HEK293 (cell line): ENCODE results near the gene ROR2.

ENCODE experiments used
- CTCF ChIA-PET: fragments of 350-600 bp; formaldehyde crosslinking; extraction: SDS; loops from one replicate; lab custom pipeline; 2021; ENCODE audit warnings: antibody characterized with exemption; lab: Yijun Ruan, JAX
- POLR2A ChIA-PET: fragments of 300-600 bp; formaldehyde crosslinking; extraction: SDS; loops from one replicate; lab custom pipeline; 2020; ENCODE audit warnings: antibody characterized with exemption, inconsistent platforms; lab: Yijun Ruan, JAX
- H3K27ac ChIP-seq: fragments of 200-500 bp; sonication (Bioruptor generic); 2 replicates; pipeline ENCODE4 v1.5.1; 2014; ENCODE audit warnings: low read depth, low read length, control low read depth, inconsistent platforms; ENCODE audit errors: extremely low read depth
- H3K36me3 ChIP-seq, 2 experiments: fragments of 200-500 bp in 1 of 2; sonication (Bioruptor generic) in 1 of 2; 1 replicate in 1 of 2; 2 replicates in 1 of 2; pipeline ENCODE4 v1.5.1; 2014 to 2017; ENCODE audit warnings: inconsistent platforms in 2 of 2, low read length in 2 of 2; ENCODE audit not compliant: control insufficient read depth in 2 of 2, insufficient read depth in 1 of 2
- H3K4me1 ChIP-seq: fragments of 200-500 bp; sonication (Bioruptor generic); 2 replicates; pipeline ENCODE4 v1.5.1; 2014; ENCODE audit warnings: mild to moderate bottlenecking, low read length, inconsistent platforms; ENCODE audit not compliant: control insufficient read depth, insufficient read depth
- H3K4me3 ChIP-seq: 2 replicates; pipeline ENCODE4 v1.5.1; 2011; ENCODE audit warnings: low read depth, mild to moderate bottlenecking, control low read depth, low read length, moderate library complexity
- H3K9me3 ChIP-seq: fragments of 200-500 bp; sonication (Bioruptor generic); 2 replicates; pipeline ENCODE4 v1.5.1; 2014; ENCODE audit warnings: low read depth, low read length, inconsistent platforms; ENCODE audit not compliant: control insufficient read depth, insufficient read depth
- GLIS1 ChIP-seq: fragments of 450-650 bp; formaldehyde crosslinking; IDR thresholded peaks from 2 replicates; pipeline ENCODE4 v1.5.1; 2016; ENCODE audit warnings: missing biosample characterization, missing genetic modification characterization
- HOXD13 ChIP-seq: sonication (generic); formaldehyde crosslinking; IDR thresholded peaks from 2 replicates; pipeline ENCODE4 v1.8.0; 2022; ENCODE audit warnings: missing genetic modification reagents, borderline replicate concordance
- SP3 ChIP-seq: fragments of 450-650 bp; formaldehyde crosslinking; IDR thresholded peaks from 2 replicates; pipeline ENCODE4 v1.5.1; 2016; ENCODE audit warnings: missing biosample characterization, missing genetic modification characterization
- WT1 ChIP-seq: fragments of 450-650 bp; formaldehyde crosslinking; IDR thresholded peaks from 2 replicates; pipeline ENCODE4 v1.5.1; 2016; ENCODE audit warnings: missing biosample characterization, missing genetic modification characterization
- ZBTB8A ChIP-seq: fragments of 450-650 bp; formaldehyde crosslinking; IDR thresholded peaks from 2 replicates; pipeline ENCODE4 v1.5.1; 2016; ENCODE audit warnings: missing biosample characterization, missing genetic modification characterization
- ZFP37 ChIP-seq: fragments of 450-650 bp; formaldehyde crosslinking; IDR thresholded peaks from 2 replicates; pipeline ENCODE4 v1.5.1; 2016; ENCODE audit warnings: missing biosample characterization, missing genetic modification characterization
- ZNF114 ChIP-seq: fragments of 450-650 bp; formaldehyde crosslinking; IDR thresholded peaks from 2 replicates; pipeline ENCODE4 v1.5.0; 2017; ENCODE audit warnings: missing biosample characterization, missing genetic modification characterization
- ZNF473 ChIP-seq: fragments of 450-650 bp; formaldehyde crosslinking; IDR thresholded peaks from 2 replicates; pipeline ENCODE4 v1.5.1; 2017; ENCODE audit warnings: missing biosample characterization, missing genetic modification characterization
- ZNF48 ChIP-seq: fragments of 450-650 bp; formaldehyde crosslinking; IDR thresholded peaks from 2 replicates; pipeline ENCODE4 v1.5.1; 2016; ENCODE audit warnings: missing biosample characterization, missing genetic modification characterization
- ZNF521 ChIP-seq: fragments of 450-650 bp; formaldehyde crosslinking; IDR thresholded peaks from 2 replicates; pipeline ENCODE4 v1.5.1; 2017; ENCODE audit warnings: missing biosample characterization, mild to moderate bottlenecking, missing genetic modification characterization
- ZNF624 ChIP-seq: fragments of 450-650 bp; formaldehyde crosslinking; IDR thresholded peaks from 2 replicates; pipeline ENCODE4 v1.5.1; 2017; ENCODE audit warnings: missing biosample characterization, missing genetic modification characterization
- TF ChIP-seq, protein P1 (sequence below): fragments of 450-650 bp; formaldehyde crosslinking; IDR thresholded peaks from 2 replicates; pipeline ENCODE4 v1.5.1; 2016; ENCODE audit warnings: missing biosample characterization, missing genetic modification characterization
- TF ChIP-seq, protein P2 (sequence below): fragments of 450-650 bp; formaldehyde crosslinking; IDR thresholded peaks from 2 replicates; pipeline ENCODE4 v1.5.1; 2016; ENCODE audit warnings: missing biosample characterization, missing genetic modification characterization
- TF ChIP-seq, protein P3 (sequence below): fragments of 450-650 bp; formaldehyde crosslinking; IDR thresholded peaks from 2 replicates; pipeline ENCODE4 v1.5.1; 2016; ENCODE audit warnings: missing biosample characterization, missing genetic modification characterization
- TF ChIP-seq, protein P4 (sequence below): fragments of 450-650 bp; formaldehyde crosslinking; IDR thresholded peaks from 2 replicates; pipeline ENCODE4 v1.5.1; 2017; ENCODE audit warnings: missing biosample characterization, missing genetic modification characterization
- TF ChIP-seq, protein P5 (sequence below): fragments of 450-650 bp; formaldehyde crosslinking; IDR thresholded peaks from 2 replicates; pipeline ENCODE4 v1.5.1; 2016; ENCODE audit warnings: missing biosample characterization, missing genetic modification characterization, low read depth

The ROR2 gene

DNA sequence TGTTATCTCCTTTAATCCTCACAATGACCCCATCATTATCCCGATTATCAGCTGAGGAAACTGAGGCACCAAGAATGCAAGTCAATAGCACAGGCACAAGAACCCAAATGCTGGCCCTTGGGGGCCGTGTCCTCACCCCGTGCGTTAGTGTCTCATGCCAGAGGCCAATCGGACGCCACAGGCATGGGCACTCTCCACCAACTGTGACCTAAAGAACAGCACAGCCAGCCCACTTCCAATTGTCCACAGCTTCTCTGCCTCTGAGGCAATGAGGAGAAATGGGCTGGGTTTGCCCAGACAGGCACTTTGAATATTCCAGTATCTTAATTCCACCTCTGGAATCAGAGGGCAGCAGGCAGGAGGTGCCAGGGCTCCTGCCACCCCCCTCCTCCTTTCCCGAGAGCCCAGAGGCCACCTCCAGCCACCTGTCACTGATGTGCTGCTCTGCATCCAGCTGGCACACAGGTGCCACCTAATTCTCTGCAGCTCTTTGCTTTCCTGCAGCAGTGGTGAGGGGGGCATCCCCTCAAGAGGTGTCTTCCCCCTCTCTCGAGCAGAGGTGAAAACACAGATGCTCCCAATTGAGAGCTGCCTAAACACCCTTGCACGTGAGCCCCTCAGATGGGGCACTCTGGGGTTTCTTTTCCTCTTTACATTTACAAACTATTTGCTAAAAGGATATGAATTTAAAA lies 107.5 kb downstream of the ROR2 start:
- CTCF ChIA-PET, result no interaction called here
- POLR2A ChIA-PET, result no interaction called here
- Histone ChIP-seq H3K36me3 (no peaks in the 10 kb centered on the region), H3K27ac (no peak overlapping the region), H3K9me3 (no peaks in the 10 kb centered on the region), H3K4me3 (no peak overlapping the region), H3K4me1 (peaks cover 17% of the 10 kb centered on the region)
- TF ChIP-seq, protein P1, sequence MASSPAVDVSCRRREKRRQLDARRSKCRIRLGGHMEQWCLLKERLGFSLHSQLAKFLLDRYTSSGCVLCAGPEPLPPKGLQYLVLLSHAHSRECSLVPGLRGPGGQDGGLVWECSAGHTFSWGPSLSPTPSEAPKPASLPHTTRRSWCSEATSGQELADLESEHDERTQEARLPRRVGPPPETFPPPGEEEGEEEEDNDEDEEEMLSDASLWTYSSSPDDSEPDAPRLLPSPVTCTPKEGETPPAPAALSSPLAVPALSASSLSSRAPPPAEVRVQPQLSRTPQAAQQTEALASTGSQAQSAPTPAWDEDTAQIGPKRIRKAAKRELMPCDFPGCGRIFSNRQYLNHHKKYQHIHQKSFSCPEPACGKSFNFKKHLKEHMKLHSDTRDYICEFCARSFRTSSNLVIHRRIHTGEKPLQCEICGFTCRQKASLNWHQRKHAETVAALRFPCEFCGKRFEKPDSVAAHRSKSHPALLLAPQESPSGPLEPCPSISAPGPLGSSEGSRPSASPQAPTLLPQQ, result no peak
- TF ChIP-seq, protein P2, sequence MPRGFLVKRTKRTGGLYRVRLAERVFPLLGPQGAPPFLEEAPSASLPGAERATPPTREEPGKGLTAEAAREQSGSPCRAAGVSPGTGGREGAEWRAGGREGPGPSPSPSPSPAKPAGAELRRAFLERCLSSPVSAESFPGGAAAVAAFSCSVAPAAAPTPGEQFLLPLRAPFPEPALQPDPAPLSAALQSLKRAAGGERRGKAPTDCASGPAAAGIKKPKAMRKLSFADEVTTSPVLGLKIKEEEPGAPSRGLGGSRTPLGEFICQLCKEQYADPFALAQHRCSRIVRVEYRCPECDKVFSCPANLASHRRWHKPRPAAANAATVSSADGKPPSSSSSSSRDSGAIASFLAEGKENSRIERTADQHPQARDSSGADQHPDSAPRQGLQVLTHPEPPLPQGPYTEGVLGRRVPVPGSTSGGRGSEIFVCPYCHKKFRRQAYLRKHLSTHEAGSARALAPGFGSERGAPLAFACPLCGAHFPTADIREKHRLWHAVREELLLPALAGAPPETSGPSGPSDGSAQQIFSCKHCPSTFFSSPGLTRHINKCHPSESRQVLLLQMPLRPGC (tag by site-specific recombination), result no peak
- TF ChIP-seq, protein P3, sequence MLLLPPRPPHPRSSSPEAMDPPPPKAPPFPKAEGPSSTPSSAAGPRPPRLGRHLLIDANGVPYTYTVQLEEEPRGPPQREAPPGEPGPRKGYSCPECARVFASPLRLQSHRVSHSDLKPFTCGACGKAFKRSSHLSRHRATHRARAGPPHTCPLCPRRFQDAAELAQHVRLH, result no peak
- TF ChIP-seq ZNF473 (tag by site-specific recombination) (no peak), HOXD13 (CRISPR knock-in tag) (no peak), ZNF48 (no peak), ZFP37 (tag by site-specific recombination) (no peak), GLIS1 (tag by site-specific recombination) (no peak), WT1 (no peak)

DNA sequence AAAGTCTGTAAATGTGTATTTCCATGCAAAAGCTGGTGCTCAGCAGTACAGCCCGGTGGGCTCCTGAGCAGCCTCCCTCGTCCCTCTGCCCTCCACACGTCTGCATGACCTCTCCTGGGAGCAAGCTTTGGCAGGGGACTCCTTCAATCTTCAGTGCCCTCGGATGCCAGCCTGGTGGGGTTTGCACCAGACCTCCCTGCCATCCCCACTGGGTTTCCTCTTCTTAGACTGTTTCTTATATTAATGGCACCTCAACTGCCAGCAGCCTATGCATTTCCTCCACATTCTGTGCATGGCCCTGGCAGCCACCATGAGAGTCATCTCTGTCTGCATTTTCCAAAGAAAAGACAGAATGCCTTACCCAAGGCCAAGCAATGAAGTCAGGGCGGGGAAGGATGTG lies 108.4 kb downstream of the ROR2 start:
- Histone ChIP-seq H3K4me1 (peaks cover 19% of the 10 kb centered on the region), H3K27ac (no peak overlapping the region), H3K4me3 (no peak overlapping the region), H3K9me3 (no peaks in the 10 kb centered on the region), H3K36me3 (no peaks in the 10 kb centered on the region)
- CTCF ChIA-PET, result interaction anchor here (0.7 to 1.1 kb wide), 3 partner anchors 27 to 114 kb away, joined by 3 to 4 read pairs (median 3); no protein-coding TSS in a partner anchor
- POLR2A ChIA-PET, result no interaction called here
- TF ChIP-seq ZBTB8A (tag by site-specific recombination) (no peak), ZNF114 (tag by site-specific recombination) (no peak), SP3 (tag by site-specific recombination) (no peak), ZNF521 (tag by site-specific recombination) (no peak)
- TF ChIP-seq, protein P4, sequence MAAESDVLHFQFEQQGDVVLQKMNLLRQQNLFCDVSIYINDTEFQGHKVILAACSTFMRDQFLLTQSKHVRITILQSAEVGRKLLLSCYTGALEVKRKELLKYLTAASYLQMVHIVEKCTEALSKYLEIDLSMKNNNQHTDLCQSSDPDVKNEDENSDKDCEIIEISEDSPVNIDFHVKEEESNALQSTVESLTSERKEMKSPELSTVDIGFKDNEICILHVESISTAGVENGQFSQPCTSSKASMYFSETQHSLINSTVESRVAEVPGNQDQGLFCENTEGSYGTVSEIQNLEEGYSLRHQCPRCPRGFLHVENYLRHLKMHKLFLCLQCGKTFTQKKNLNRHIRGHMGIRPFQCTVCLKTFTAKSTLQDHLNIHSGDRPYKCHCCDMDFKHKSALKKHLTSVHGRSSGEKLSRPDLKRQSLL (tag by site-specific recombination), result no peak

DNA sequence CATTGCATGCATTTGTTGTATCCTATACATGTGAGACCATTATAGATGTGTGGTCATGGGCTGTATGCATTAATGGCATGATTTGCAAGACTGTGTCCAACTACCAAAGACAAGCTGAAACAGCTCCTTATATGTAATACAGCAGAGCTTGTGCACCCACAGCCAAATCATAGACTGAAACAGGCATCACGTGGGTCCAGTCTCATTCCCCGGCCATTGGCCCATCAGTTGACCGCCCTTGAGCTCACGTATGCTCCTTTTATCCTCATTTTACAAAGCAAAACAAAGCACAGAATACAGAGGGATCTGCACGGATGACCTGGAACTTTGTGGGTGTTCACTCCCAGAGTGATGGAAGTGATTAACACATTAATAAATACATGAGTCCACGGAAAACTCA lies 109.1 kb downstream of the ROR2 start:
- POLR2A ChIA-PET, result no interaction called here
- no peak overlapping the region for H3K27ac ChIP-seq
- no peaks in the 10 kb centered on the region for H3K9me3 ChIP-seq
- CTCF ChIA-PET, result interaction anchor here (0.6 to 1.1 kb wide), 6 partner anchors 27 to 1568 kb away, joined by 3 to 4 read pairs (median 3); no protein-coding TSS in a partner anchor
- no peak for TF ChIP-seq ZNF624 (tag by site-specific recombination)
- TF ChIP-seq, protein P5, sequence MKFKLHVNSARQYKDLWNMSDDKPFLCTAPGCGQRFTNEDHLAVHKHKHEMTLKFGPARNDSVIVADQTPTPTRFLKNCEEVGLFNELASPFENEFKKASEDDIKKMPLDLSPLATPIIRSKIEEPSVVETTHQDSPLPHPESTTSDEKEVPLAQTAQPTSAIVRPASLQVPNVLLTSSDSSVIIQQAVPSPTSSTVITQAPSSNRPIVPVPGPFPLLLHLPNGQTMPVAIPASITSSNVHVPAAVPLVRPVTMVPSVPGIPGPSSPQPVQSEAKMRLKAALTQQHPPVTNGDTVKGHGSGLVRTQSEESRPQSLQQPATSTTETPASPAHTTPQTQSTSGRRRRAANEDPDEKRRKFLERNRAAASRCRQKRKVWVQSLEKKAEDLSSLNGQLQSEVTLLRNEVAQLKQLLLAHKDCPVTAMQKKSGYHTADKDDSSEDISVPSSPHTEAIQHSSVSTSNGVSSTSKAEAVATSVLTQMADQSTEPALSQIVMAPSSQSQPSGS, result no peak
- peaks cover 19% of the 10 kb centered on the region for H3K4me1 ChIP-seq
- H3K36me3 ChIP-seq, result no peaks in the 10 kb centered on the region
- H3K4me3 ChIP-seq, result no peak overlapping the region
